ENCODE data around the gene RD3L.

DNA sequence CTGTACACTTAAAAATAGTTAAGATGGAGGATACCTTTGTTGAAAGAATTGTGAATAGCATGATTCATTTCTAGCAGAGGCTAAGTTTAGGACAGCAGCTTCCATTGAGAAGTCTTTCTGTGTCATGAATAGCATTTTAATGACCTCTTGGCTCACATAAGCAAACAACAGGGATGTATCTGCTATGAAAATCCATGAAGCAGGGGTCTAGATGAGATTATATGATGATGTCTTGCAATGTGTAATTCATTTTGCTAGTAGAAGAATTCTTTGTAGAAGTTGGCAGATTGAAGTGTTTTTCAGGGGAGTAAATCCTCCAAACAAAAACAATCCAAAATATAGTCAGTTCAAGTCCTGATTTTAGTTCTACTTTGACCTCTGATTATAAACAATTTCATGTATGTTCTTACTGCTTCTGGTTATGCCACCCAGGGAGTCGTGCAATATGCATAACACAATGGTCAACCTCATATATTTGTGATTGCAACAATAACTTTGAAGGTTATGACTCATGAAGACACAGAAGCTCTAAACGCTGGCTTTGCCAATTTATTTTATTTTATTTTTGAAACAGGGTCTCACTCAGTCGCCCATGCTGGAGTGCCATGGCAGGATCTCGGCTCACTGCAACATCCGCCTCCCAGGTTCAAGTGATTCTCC, 6.9 kb upstream of the RD3L start:
- TF ChIP-seq, protein P1, sequence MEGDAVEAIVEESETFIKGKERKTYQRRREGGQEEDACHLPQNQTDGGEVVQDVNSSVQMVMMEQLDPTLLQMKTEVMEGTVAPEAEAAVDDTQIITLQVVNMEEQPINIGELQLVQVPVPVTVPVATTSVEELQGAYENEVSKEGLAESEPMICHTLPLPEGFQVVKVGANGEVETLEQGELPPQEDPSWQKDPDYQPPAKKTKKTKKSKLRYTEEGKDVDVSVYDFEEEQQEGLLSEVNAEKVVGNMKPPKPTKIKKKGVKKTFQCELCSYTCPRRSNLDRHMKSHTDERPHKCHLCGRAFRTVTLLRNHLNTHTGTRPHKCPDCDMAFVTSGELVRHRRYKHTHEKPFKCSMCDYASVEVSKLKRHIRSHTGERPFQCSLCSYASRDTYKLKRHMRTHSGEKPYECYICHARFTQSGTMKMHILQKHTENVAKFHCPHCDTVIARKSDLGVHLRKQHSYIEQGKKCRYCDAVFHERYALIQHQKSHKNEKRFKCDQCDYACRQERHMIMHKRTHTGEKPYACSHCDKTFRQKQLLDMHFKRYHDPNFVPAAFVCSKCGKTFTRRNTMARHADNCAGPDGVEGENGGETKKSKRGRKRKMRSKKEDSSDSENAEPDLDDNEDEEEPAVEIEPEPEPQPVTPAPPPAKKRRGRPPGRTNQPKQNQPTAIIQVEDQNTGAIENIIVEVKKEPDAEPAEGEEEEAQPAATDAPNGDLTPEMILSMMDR (conservative IDR thresholded peaks at IDR 0.05; ENCODE audit: low read depth, low read length) = no peak
- no peak for TF ChIP-seq MAFK (IDR thresholded peaks at IDR 0.05; ENCODE audit: low read depth, low read length)
- TF ChIP-seq BHLHE40 (IDR thresholded peaks at IDR 0.05; ENCODE audit: low read depth, low read length) = no peak
- TF ChIP-seq RFX5 (IDR thresholded peaks at IDR 0.05; ENCODE audit: low read depth, low read length) = no peak
- TF ChIP-seq, protein P2, sequence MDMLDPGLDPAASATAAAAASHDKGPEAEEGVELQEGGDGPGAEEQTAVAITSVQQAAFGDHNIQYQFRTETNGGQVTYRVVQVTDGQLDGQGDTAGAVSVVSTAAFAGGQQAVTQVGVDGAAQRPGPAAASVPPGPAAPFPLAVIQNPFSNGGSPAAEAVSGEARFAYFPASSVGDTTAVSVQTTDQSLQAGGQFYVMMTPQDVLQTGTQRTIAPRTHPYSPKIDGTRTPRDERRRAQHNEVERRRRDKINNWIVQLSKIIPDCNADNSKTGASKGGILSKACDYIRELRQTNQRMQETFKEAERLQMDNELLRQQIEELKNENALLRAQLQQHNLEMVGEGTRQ (IDR thresholded peaks at IDR 0.05; ENCODE audit: low read depth, low read length) = no peak
- no peak for TF ChIP-seq POLR2A (IDR thresholded peaks at IDR 0.05; ENCODE audit: low read depth, low read length)
- TF ChIP-seq RCOR1 (IDR thresholded peaks at IDR 0.05; ENCODE audit: insufficient replicate concordance, low read length) = no peak
- TF ChIP-seq, protein P3, sequence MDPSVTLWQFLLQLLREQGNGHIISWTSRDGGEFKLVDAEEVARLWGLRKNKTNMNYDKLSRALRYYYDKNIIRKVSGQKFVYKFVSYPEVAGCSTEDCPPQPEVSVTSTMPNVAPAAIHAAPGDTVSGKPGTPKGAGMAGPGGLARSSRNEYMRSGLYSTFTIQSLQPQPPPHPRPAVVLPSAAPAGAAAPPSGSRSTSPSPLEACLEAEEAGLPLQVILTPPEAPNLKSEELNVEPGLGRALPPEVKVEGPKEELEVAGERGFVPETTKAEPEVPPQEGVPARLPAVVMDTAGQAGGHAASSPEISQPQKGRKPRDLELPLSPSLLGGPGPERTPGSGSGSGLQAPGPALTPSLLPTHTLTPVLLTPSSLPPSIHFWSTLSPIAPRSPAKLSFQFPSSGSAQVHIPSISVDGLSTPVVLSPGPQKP (IDR thresholded peaks at IDR 0.05; ENCODE audit: borderline replicate concordance, low read depth, low read length) = no peak
- no peak for TF ChIP-seq MXI1 (IDR thresholded peaks at IDR 0.05; ENCODE audit: borderline replicate concordance, low read depth, low read length)
- no peak for TF ChIP-seq RAD21 (IDR thresholded peaks at IDR 0.05; ENCODE audit: low read length)
- no peak for TF ChIP-seq SMC3 (IDR thresholded peaks at IDR 0.05; ENCODE audit: low read depth, low read length)
- no peak for TF ChIP-seq CEBPB (IDR thresholded peaks at IDR 0.05; ENCODE audit: low read depth, low read length)
- TF ChIP-seq FOS (IDR thresholded peaks at IDR 0.05; ENCODE audit: low read depth, low read length) = no peak
